Prostate gland (tissue), 2 donors: ENCODE measurements around the gene HECA. TPM values are rescaled to one million over a fixed set of nuclear protein-coding genes. Genes with fewer than 3 reads are reported as not detected.
A peak's percentile ranks its signal among the peaks of the same experiment; 100 is the strongest.

Experiments
- DNase-seq: peaks from one replicate; pipeline ENCODE4 v3.0.0-alpha.2; 2019; ENCODE audit warnings: low spot score
- H3K27ac ChIP-seq, 2 donors: fragments of 200-600 bp; sonication (generic); 2 replicates each; pipeline ENCODE4 v1.5.1; 2017 to 2019
- H3K27me3 ChIP-seq: fragments of 200-600 bp; sonication (generic); replicated peaks from 2 replicates; pipeline ENCODE4 v1.5.1; 2019; ENCODE audit not compliant: insufficient read depth
- H3K36me3 ChIP-seq, 2 donors: fragments of 200-600 bp; sonication (generic); 1 replicate in 1 of 2; 2 replicates in 1 of 2; pipeline versions ENCODE4 v1.5.1 to v1.8.1; 2017 to 2019
- H3K4me1 ChIP-seq: fragments of 200-600 bp; sonication (generic); replicated peaks from 2 replicates; pipeline ENCODE4 v1.5.1; 2019
- H3K4me3 ChIP-seq, 2 donors: fragments of 200-600 bp; sonication (generic); 2 replicates each; pipeline ENCODE4 v1.5.1; 2017 to 2019
- H3K9me3 ChIP-seq: fragments of 200-600 bp; sonication (generic); 2 replicates; pipeline ENCODE4 v1.5.1; 2017
- POLR2A ChIP-seq: fragments of 450-650 bp; IDR thresholded peaks from one replicate; pipeline ENCODE4 v1.6.1; 2016; ENCODE audit warnings: antibody characterized with exemption, mild to moderate bottlenecking
- POLR2AphosphoS5 ChIP-seq: sonication (generic); formaldehyde crosslinking; IDR thresholded peaks from one replicate; pipeline ENCODE4 v1.6.1; 2017; ENCODE audit warnings: antibody characterized with exemption
- WGBS: methylation state at CpG from one replicate; pipeline ENCODE4 v1.1.5; 2018; 5-methylcytosine and 5-hydroxymethylcytosine counted together
- intact Hi-C: fragments of 100-400 bp; cut with DNase I; formaldehyde crosslinking; loops from one replicate; pipeline ENCODE4 v1.14.2; 2022
- total RNA-seq, 2 donors: library from RNA; depleted of rRNA; stranded (reverse); fragments of >200 nt; gene quantifications; one replicate each; pipeline ENCODE4 v1.1.0, GENCODE V29; 2016
- TF ChIP-seq, protein P1 (sequence below), 4 experiments: fragments of 200-600 bp in 2 of 4; fragments of 450-650 bp in 2 of 4; sonication (generic) in 2 of 4; IDR thresholded peaks; 1 replicate in 3 of 4; 2 replicates in 1 of 4; pipeline ENCODE4 v1.5.1; 2016 to 2019; ENCODE audit warnings: antibody characterized with exemption in 4 of 4, mild to moderate bottlenecking in 2 of 4, moderate library complexity in 2 of 4

Gene HECA, protein sequence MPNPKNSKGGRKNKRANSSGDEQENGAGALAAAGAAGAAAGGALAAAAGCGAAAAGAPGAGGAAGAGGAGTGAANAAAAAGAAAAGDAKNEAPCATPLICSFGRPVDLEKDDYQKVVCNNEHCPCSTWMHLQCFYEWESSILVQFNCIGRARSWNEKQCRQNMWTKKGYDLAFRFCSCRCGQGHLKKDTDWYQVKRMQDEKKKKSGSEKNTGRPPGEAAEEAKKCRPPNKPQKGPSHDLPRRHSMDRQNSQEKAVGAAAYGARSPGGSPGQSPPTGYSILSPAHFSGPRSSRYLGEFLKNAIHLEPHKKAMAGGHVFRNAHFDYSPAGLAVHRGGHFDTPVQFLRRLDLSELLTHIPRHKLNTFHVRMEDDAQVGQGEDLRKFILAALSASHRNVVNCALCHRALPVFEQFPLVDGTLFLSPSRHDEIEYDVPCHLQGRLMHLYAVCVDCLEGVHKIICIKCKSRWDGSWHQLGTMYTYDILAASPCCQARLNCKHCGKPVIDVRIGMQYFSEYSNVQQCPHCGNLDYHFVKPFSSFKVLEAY
- total RNA-seq = 10 to 100 TPM; 26.0 to 45.9 TPM

DNA sequence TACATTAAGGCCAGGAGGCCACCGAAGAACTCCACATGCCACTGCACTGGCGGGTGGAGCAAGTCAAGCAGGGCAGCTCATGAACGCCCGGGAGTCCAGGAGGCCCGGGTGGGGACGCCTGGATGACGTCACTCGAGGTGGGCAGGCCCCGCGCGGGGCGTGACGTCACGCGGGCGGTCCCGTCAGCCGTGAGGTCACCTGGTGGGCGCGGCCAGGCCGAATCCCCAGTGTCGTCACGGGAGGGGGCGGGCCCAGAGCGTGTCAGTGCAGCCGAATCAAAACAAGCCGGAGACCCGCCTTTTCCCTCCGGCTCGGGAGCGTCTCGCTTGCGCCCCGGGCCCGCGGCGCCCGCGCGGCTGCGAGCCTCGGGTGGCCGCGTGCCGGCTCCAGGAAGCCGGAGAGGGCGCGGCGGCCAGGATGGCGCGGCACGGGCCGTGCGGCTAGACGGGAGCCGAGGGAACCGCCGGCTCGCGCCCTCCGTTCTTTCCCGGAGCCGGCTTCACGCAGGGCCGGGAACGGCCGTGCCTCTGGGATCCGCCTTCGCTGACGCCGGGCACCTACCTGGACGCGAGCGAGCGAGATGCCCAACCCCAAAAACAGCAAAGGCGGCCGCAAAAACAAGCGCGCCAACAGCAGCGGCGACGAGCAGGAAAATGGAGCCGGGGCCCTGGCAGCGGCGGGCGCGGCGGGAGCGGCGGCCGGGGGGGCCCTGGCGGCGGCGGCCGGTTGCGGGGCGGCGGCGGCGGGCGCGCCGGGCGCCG, at the start of gene HECA:
Gene HECA, plus strand, starts transcription at position 264 of the 761 bp plus-strand sequence. Its CDS starts 317 bp downstream, at position 581.
- Histone ChIP-seq H3K27ac (peak within 1 kb of the TSS; percentile 87 to 94), H3K36me3 (no peaks in the 10 kb centered on the region), H3K4me3 (peak within 1 kb of the TSS; percentile 65 to 92), H3K9me3 (no peaks in the 10 kb centered on the region), H3K27me3 (no peaks in the 10 kb centered on the region), H3K4me1 (no peaks in the 10 kb centered on the region)
- TF ChIP-seq, protein P1, sequence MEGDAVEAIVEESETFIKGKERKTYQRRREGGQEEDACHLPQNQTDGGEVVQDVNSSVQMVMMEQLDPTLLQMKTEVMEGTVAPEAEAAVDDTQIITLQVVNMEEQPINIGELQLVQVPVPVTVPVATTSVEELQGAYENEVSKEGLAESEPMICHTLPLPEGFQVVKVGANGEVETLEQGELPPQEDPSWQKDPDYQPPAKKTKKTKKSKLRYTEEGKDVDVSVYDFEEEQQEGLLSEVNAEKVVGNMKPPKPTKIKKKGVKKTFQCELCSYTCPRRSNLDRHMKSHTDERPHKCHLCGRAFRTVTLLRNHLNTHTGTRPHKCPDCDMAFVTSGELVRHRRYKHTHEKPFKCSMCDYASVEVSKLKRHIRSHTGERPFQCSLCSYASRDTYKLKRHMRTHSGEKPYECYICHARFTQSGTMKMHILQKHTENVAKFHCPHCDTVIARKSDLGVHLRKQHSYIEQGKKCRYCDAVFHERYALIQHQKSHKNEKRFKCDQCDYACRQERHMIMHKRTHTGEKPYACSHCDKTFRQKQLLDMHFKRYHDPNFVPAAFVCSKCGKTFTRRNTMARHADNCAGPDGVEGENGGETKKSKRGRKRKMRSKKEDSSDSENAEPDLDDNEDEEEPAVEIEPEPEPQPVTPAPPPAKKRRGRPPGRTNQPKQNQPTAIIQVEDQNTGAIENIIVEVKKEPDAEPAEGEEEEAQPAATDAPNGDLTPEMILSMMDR (IDR thresholded peaks at IDR 0.05) = peak in 1 of 4 experiments; percentile 20
- TF ChIP-seq POLR2AphosphoS5 (peak; percentile 83), POLR2A (peak; percentile 94)
- WGBS = 3% methylated on average over 62 of the region's 105 CpGs
- peak; percentile 98 for DNase-seq
- intact Hi-C loops = loop anchor here (5.0 to 10.0 kb wide), 2 partner anchors 108 to 230 kb away; partner anchors contain the start of gene ABRACL

DNA sequence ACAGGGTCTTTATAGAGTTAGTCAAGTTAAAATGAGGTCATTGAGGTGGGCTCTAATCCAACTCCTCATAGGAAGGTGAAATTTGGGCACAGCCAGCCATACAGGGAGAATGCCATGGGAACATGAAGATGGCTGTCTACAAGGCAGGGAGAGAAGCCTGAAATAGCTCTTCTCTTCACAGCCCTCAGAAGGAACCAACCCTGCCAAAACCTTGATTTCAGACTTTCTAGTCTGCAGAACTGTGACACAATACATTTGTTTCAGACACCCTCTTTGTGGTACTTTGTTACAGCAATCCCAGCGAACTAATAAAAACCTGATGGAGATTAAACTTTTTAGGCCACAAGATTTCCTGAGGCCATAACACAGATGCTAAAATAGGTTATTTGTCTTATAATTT, 43.1 kb upstream of the HECA start:
- no peak overlapping the region for H3K4me3 ChIP-seq
- no peaks in the 10 kb centered on the region for H3K36me3 ChIP-seq
- 77% methylated on average over 1 of the region's 1 CpG for WGBS
- TF ChIP-seq POLR2AphosphoS5 = no peak
- TF ChIP-seq, protein P1 (IDR thresholded peaks at IDR 0.05) = no peak
- TF ChIP-seq POLR2A = no peak
- H3K27me3 ChIP-seq = no peaks in the 10 kb centered on the region
- H3K9me3 ChIP-seq = no peaks in the 10 kb centered on the region
- no peaks in the 10 kb centered on the region for H3K4me1 ChIP-seq
- DNase-seq = no peak
- intact Hi-C loops = no loop called here
- no peak overlapping the region for H3K27ac ChIP-seq

DNA sequence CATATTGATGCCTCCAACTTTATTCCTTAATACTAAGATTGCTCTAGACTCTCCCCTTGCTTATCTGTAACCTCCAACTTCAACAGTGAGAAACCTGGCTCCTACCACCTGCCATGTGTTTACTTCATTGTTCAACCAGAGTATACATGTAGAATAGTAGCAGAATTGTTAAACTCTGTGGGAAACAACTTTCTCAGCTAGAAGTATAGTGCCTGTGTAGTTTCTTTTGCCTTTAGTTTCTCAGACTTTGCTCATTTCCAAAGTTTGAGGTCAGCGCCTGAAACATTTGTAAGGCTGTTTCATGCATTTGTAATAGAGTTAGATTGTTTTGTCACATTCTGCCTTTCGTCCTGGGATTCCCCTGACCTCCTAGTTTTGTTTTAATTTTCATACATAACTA, 34.9 kb upstream of the HECA start:
- WGBS = 90% methylated on average over 2 of the region's 2 CpGs
- Histone ChIP-seq H3K4me1 (no peaks in the 10 kb centered on the region), H3K36me3 (no peaks in the 10 kb centered on the region), H3K27me3 (no peaks in the 10 kb centered on the region), H3K4me3 (no peak overlapping the region), H3K27ac (no peak overlapping the region), H3K9me3 (no peaks in the 10 kb centered on the region)
- intact Hi-C loops = no loop called here
- TF ChIP-seq POLR2AphosphoS5 (no peak), POLR2A (no peak)
- TF ChIP-seq, protein P1 (IDR thresholded peaks at IDR 0.05) = no peak
- no peak for DNase-seq

DNA sequence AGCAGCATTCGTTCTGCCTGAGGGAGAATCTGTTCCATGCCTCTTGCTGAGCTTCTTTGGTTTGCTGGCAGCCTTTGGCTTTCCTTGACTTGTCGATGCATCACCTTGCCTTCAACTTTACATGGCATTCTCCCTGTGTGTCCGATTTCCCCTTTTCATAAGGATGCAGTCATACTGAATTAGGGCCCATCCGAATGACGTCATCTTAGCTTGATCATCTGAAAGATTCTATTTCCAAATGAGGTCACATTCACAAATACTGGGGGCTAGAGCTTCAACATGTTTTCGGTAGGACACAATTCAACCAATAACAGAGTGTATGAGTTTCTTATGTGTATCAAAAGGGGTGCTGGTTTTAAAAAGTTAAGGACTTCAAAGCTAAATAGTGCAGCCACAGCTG, 27.8 kb upstream of the HECA start:
- 88% methylated on average over 6 of the region's 6 CpGs for WGBS
- intact Hi-C loops = no loop called here
- Histone ChIP-seq H3K4me1 (no peaks in the 10 kb centered on the region), H3K36me3 (no peaks in the 10 kb centered on the region), H3K4me3 (no peak overlapping the region), H3K27me3 (no peaks in the 10 kb centered on the region), H3K27ac (no peak overlapping the region), H3K9me3 (no peaks in the 10 kb centered on the region)
- TF ChIP-seq POLR2AphosphoS5 = no peak
- no peak for TF ChIP-seq POLR2A
- TF ChIP-seq, protein P1 (IDR thresholded peaks at IDR 0.05) = no peak
- no peak for DNase-seq
